Epidermal melanocyte (primary cell): Measurements from ENCODE around the gene GAB4.
"Not testable (repeated sequence)": the region's sequence is repeated elsewhere in the genome, so short reads cannot be mapped to it uniquely, and the experiment has no call there.

Experiments used
- DNase-seq: peaks from one replicate; pipeline ENCODE4 v3.0.0; 2011; ENCODE audit warnings: low spot score; ENCODE audit not compliant: insufficient read length

Gene GAB4

GRCh38 chr22:17007852-17008731 lies at the start of gene GAB4:
Gene GAB4, minus strand, starts transcription at chr22:17008222. Its CDS starts 108 bp downstream, at chr22:17008114.
- DNase-seq, result no peak

- no peak for DNase-seq
Measured at GRCh38 chr22:17056807-17057206, 48.8 kb upstream of the GAB4 start.

GRCh38 chr22:17056058-17056457 lies 48.0 kb upstream of the GAB4 start:
- DNase-seq, result no peak

GRCh38 chr22:17047656-17048055 lies 39.6 kb upstream of the GAB4 start:
- DNase-seq, result no peak

- DNase-seq, result no peak
Measured at GRCh38 chr22:17046566-17047348, 38.7 kb upstream of the GAB4 start.

GRCh38 chr22:17043521-17043920 lies 35.5 kb upstream of the GAB4 start:
- no peak for DNase-seq

- not testable (repeated sequence) for DNase-seq
Measured at GRCh38 chr22:17036842-17037711, 29.1 kb upstream of the GAB4 start.

GRCh38 chr22:17035976-17036841 lies 28.2 kb upstream of the GAB4 start:
- not testable (repeated sequence) for DNase-seq

- DNase-seq, result no peak
Measured at GRCh38 chr22:17035246-17035645, 27.2 kb upstream of the GAB4 start.

GRCh38 chr22:17034532-17034931 lies 26.5 kb upstream of the GAB4 start:
- DNase-seq, result not testable (repeated sequence)

GRCh38 chr22:17032277-17032676 lies 24.3 kb upstream of the GAB4 start:
- not testable (repeated sequence) for DNase-seq

- DNase-seq, result not testable (repeated sequence)
Measured at GRCh38 chr22:17024380-17024779, 16.4 kb upstream of the GAB4 start.

GRCh38 chr22:17015552-17015951 lies 7.5 kb upstream of the GAB4 start:
- not testable (repeated sequence) for DNase-seq

GRCh38 chr22:17014101-17014440 lies 6.0 kb upstream of the GAB4 start:
- not testable (repeated sequence) for DNase-seq

GRCh38 chr22:17013396-17014100 lies 5.5 kb upstream of the GAB4 start:
- DNase-seq, result peak; percentile 62

GRCh38 chr22:17012267-17012666 lies 4.2 kb upstream of the GAB4 start:
- peak; percentile 4 for DNase-seq

GRCh38 chr22:17009640-17010291 lies 1.7 kb upstream of the GAB4 start:
- no peak for DNase-seq

- DNase-seq, result no peak
Measured at GRCh38 chr22:17007257-17007656, 765 bp downstream of the GAB4 start.

- DNase-seq, result no peak
Measured at GRCh38 chr22:16989915-16990314, 18.1 kb downstream of the GAB4 start.
